CD4-positive, alpha-beta T cell treated with Interleukin-2 at 100 ng/mL for 4 hours (primary cell): Measurements from ENCODE around the gene TBC1D3C.
"Not testable (repeated sequence)": the region's sequence is repeated elsewhere in the genome, so short reads cannot be mapped to it uniquely, and the experiment has no call there.

Experiments used
- DNase-seq: peaks from one replicate; pipeline ENCODE4 v3.0.0-alpha.2; 2020; ENCODE audit warnings: low spot score

The TBC1D3C gene

DNA sequence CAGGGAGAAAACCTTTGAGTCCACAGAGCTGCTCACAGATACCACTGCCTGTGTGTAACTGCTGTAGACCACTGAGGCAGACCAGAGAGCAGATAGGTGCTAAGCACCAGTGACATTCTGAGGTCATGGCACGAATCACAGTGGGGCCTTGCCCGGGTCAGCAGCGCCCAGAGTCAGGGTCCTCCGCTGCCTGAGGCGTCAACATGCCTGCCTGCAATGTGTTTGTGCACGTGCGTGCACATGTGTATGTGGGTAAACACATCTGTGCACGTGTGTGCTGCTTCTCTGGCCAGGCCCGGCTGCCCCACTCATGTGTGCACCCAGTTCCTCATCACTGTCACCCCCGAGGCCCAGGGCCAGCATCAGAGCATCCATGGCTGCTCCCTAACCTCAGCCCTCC is at the start of gene TBC1D3C:
TBC1D3C (minus strand) TSS at position 101 of the 400 bp plus-strand sequence. CDS start 1,568 bp downstream, outside the sequence.
- DNase-seq = not testable (repeated sequence)

DNA sequence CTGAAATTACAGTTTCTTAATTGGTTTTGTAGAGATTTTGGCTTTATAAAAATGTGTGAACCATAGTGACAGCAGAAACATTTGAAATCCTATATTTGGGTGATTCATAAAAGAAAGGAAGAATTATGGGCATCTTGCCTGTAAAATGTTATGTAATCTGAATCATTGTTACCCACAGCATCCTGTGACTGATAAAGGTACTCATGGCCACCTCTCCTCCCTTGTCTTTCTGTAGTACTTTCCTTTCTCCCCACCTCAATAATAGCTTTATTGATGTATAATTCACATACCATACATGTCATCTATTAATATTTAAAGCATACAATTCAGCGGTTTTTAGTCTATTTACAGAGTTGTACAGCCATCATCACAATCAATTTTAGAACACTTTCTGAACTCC is 30.8 kb upstream of the TBC1D3C start:
- not testable (repeated sequence) for DNase-seq

DNA sequence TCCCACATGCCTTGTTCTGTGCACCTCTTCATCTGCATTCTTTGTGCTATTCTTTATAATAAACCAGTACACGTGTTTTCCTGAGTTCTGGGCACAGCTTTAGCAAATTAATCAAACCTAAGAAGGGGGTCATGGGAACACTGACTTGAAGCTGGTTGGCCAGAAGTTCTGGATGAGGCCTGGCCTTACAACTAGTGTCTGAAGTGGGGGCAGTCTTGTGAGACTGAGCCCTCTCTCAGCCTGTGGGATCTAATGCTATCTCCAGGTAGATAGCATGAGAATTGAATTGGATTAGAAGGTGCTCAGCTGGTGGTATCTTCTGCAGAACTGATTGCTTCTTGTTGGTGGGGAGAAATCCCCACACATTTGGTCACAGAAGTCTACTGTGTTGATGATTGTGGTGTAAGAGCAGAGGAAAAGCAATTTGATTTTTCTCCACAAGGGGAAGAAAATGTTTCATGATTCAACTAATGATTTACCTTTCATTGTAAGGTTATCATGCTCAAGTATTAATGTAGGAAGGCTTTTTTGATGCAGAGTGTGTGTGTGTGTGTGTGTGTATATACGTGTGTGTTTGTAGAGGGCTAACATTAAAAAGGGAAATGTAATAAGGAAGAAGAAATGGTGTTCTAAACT is 25.7 kb upstream of the TBC1D3C start:
- DNase-seq = not testable (repeated sequence)

DNA sequence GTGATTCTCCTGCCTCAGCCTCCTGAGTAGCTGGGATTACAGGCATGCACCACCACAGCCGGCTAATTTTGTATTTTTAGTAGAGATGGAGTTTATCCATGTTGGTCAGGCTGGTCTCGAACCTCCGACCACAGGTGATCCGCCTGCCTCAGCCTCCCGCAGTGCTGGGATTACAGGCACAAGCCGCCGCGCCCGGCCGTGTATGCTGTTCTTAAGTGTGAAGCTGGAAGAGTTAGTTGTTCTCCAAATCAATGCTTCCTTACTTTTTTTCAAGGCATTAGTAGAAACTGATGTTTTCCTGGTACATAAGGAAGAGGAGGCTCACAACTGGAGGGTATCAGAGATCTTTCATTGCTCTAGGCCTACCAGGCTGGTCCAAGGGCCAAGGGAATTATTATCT is 19.7 kb upstream of the TBC1D3C start:
- DNase-seq = not testable (repeated sequence)

DNA sequence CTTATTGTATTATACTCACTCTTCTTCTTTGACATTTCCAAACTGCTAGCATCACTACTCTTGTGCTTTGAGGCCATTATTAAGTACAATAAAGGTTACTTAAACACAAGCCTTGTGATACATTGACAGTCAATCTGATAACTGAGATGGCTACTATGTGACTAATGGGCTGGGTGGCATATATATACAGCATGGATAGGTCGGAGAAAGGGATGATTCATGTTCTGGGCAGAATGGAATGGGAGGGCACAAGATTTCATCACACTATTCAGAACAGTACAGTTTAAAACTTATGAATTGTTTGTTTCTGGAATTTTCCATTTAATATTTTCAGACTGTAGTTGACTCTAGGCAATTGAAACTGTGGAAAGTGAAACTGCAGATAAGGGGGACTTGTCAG is 18.9 kb upstream of the TBC1D3C start:
- not testable (repeated sequence) for DNase-seq
